NCI-H1930 (cell line): ENCODE results near the gene LINC00237.
A peak's percentile ranks its signal among the peaks of the same experiment; 100 is the strongest.

Experiments used
- DNase-seq, 2 experiments: peaks; one replicate each; lab custom pipeline; 2025; lab: John Stamatoyannopoulos, UW

LINC00237 gene

GRCh38 chr20:21096321-21097043 lies 9.7 kb downstream of the LINC00237 start:
- DNase-seq = peak; percentile 29 to 57

GRCh38 chr20:21092806-21093205 lies 13.4 kb downstream of the LINC00237 start:
- DNase-seq = no peak

- DNase-seq = no peak
Observed at GRCh38 chr20:21090721-21091120, 15.4 kb downstream of the LINC00237 start.

GRCh38 chr20:21090111-21090618 lies 16.0 kb downstream of the LINC00237 start:
- DNase-seq = no peak

GRCh38 chr20:21089391-21089790 lies 16.8 kb downstream of the LINC00237 start:
- DNase-seq = no peak

GRCh38 chr20:21087862-21088540 lies 18.2 kb downstream of the LINC00237 start:
- DNase-seq = no peak

- no peak for DNase-seq
Observed at GRCh38 chr20:21083825-21084325, 22.3 kb downstream of the LINC00237 start.

- DNase-seq = no peak
Observed at GRCh38 chr20:21082584-21082983, 23.6 kb downstream of the LINC00237 start.

GRCh38 chr20:21077809-21078345 lies 28.3 kb downstream of the LINC00237 start:
- no peak for DNase-seq

- DNase-seq = no peak
Observed at GRCh38 chr20:21076073-21076472, 30.1 kb downstream of the LINC00237 start.

GRCh38 chr20:21075471-21075870 lies 30.7 kb downstream of the LINC00237 start:
- no peak for DNase-seq

GRCh38 chr20:21074605-21075336 lies 31.4 kb downstream of the LINC00237 start:
- DNase-seq = no peak

GRCh38 chr20:21067255-21067654 lies 38.9 kb downstream of the LINC00237 start:
- DNase-seq = no peak

GRCh38 chr20:21064924-21065323 lies 41.2 kb downstream of the LINC00237 start:
- no peak for DNase-seq

GRCh38 chr20:21063276-21063675 lies 42.9 kb downstream of the LINC00237 start:
- no peak for DNase-seq

GRCh38 chr20:21053002-21053762 lies 53.0 kb downstream of the LINC00237 start:
- DNase-seq = no peak

- DNase-seq = no peak
Observed at GRCh38 chr20:21052686-21053001, 53.5 kb downstream of the LINC00237 start.

GRCh38 chr20:21052241-21052640 lies 53.9 kb downstream of the LINC00237 start:
- DNase-seq = no peak

- DNase-seq = no peak
Observed at GRCh38 chr20:21050710-21051109, 55.4 kb downstream of the LINC00237 start.

- DNase-seq = no peak
Observed at GRCh38 chr20:21049305-21049828, 56.8 kb downstream of the LINC00237 start.

- peak in 1 of 2 experiments; percentile 37 for DNase-seq
Observed at GRCh38 chr20:21048841-21049273, 57.3 kb downstream of the LINC00237 start.
